Activated CD4-positive, alpha-beta T cell treated with anti-CD3 and anti-CD28 coated beads, Interleukin-2, amount 50 U/mL, for 16 hours (primary cell): Measurements from ENCODE around the gene NACC2.

Experiments used
- DNase-seq: peaks from one replicate; pipeline ENCODE4 v3.0.0-alpha.2; 2020

Gene NACC2

DNA sequence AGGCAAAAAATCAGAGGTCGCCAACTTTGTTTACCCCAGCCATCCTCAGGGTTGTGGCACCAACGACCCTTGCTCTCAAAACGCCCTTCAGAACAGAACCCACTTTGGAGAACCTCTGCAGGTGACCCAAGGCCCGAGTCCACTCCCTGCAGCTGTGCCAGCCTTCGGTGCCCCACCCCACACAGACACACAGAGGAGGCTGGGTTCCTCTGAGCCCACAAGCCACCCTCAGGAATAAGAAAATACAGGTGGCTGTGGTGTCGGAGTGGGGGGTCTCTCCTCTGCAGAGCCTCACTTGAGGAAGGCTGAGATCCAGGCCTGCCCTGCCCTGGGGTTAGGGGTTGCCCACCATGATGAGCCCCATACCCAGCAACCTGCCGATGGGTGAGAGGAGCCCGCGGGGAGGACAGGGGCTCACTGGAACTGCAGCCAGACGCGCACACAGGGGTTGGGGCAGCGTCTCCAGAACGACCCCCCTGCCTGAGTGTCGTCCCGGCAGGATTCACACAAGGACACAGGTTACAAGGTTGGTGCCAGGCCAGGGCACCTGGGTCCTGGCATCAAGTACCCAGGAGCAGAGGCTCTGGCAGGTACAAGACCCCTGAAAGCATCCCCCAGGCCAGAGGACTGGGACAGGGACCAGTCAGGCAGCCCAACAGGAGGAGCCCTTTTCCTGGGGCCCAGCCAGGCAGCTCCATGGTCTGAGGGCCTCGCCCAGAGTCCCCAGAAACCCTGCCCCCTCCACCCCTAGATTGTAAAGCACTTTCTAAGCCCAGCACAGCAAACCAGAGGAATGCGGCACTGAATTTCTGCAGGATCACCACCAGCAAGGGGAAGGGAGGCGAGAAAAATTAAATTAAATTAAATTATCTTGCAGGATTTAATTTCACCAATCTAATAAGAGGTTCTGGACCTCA, 40.0 kb downstream of the NACC2 start:
- no peak for DNase-seq

DNA sequence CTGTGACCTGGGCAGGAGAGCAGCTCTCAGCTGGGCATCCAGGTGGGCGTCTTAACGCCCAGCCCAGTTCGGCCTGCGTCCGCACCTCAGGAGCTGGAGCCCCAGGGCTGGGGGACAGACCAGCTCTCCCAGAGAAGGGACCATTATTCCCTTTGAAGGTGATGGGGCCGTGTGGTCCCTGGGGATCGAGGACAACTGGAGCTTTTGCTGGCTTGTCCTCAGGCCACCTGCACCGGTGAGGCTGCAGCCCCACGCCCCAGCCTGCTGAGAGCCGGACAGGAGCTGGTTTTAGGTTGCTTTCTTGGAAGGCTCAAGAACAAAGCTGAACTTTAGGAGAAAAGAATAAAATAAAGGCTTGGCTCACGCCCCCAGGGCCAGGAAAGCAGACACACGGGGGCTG, 40.9 kb downstream of the NACC2 start:
- DNase-seq: no peak

DNA sequence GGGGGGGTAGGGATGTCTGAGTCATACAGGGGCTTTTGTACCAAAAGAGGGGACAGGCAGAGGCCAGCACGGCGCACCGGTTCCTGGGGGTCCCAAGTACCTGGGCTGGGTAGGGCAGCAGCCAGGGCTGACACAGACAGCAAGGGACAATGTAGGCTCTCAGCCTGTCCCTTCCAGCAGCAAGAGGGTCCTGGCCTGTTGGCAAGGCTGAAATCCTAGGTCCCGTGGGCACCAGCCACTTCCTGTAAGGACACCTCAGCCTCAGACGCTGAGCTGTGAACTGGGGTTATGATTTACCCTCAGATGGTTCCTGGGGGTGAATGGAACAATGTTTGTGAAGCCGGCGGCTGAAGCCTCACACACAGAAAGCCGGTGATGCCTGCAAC, 41.3 kb downstream of the NACC2 start:
- DNase-seq: no peak

DNA sequence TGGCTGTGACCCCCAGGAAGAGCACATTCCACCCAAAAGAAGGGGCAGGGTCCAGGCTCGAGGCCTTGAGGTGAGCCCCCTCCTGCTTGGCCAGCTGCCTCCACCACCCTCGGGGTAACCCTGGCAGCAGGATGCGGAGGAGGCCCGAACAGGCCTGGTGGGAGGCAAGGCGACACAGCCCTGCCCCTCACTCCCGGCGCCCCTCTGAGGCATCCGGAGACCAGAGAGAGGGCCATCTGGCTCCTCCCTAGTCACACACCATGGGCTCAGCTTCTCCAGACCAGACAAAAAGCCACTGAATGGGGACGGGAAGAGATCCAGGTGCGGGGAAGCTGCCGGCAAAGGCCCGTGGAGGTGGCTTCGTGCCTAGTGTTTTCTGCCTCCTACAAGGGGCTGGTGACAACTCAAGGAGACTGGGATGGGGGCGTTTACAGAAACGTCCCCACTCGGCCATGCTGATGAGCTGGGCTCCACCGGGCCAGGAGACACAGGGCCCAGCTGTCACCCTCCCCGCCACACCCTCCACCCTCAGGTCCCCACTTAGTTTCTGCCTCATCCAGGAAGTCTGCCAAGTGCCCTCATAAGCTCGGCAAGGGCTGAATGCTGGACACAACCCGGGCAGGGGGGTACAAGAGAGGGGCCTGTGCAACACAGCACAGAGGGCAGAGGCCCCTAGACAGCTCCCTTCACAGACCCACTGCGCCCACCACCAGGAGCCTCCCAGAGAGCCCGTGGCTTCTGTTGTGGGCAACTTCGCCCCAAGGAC, 41.9 kb downstream of the NACC2 start:
- DNase-seq: no peak

DNA sequence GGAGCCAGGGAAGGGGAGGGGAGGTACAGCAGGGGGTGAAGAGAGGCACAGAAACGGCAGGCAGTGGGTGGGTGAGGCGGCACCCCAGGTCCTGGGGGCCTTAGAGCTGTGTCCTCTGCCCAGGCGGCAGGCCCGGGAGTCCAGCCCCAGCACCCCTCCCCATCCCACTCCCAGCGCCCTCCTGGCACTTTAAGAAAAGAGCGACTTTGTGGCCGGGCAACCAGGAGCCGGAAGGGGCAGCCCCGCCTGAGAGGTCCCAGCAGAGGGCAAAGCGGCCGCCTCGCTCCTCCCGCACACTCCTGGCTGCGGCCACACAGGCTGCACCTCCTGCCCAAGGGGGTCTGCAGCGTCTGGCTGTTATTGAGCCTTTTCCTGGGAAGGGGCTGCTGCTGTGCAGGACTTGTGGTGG, 42.6 kb downstream of the NACC2 start:
- no peak for DNase-seq

DNA sequence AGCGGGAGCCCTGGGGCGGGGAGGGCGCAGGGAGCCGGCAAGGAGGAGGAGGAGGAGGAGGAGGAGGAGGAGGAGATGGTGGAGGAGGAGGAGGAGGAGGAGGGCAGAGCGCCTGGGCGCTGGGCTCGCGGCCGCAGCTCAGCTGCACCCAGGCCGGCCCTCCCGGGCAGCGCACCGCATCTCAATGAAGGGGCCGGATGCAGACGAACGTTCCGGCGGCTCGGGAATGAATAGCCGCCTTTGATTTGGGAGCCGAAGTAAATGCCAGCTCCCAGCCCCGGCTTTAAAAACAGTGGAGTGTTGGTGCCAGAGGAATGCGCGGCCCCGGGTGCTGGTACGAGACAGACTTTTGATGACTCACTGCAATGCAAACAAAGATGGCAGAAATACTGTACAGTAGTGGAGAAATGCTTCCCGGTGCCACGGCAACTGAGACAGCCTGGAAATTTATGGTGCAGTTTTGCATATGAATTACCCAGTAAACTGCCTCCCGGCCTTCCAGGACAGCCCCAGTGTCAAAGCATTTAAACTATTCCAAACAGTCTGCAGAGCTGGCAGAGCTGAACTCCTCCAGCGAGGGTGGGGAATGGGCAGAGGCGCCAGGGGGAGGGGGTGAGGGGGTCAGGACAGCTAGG, 43.1 kb downstream of the NACC2 start:
- DNase-seq: peak; percentile 18

DNA sequence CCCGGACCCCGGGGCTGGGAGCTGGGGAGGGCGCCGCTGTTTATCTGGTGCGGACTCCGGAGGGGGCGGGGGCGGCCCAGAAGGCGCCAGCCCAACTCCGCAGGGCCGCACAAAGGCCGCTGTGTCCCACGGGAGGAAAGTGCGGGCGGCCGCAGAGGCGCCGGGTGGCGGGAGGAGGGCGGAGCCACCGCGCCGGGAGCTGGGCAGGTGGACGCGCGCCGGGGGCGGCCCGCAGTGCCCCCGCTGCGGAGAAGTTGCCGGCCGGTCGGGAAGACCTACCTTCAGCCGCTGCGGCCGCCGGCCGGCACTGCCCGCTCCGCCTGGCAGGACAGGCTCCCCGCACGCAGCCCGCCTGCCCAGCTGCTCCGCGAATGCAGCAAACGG, 43.6 kb downstream of the NACC2 start:
- no peak for DNase-seq

DNA sequence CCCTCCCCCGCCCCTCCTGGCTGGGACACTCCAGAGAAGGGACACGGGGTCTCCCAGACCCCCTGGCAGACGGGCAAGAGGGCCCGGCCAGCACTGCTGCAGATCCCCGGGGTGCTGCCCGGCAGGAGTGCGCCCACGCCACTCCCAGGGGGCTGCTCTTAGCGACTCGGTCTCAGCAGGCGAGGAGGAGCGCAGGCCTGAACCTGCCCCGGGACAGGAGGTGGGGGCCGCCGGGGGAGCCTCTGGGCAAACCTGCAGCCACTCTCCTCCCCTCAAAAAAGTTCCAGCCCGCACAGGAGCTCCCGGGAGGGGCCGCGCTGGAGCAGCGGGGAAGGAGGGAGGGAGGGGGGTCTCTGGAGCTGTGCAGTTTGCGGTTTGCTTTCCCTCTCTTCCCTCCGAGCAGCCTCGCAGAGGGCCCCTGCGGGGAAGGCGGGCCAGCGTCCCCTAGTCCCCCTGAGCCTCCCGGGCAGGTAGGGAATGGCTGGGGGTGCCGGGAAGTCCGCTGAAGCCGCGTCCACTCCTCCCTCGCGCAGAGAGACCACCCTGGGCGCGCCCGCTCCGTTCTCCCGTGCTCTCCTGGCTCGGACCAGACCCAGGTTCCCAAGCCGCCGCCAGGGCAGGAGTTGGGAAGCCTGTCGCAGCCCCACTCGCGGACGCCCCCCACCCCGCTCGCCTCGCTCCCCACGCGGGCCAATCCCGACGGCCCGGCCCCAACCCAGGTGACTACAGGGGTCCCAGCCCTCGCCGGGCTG, 44.2 kb downstream of the NACC2 start:
- no peak for DNase-seq

DNA sequence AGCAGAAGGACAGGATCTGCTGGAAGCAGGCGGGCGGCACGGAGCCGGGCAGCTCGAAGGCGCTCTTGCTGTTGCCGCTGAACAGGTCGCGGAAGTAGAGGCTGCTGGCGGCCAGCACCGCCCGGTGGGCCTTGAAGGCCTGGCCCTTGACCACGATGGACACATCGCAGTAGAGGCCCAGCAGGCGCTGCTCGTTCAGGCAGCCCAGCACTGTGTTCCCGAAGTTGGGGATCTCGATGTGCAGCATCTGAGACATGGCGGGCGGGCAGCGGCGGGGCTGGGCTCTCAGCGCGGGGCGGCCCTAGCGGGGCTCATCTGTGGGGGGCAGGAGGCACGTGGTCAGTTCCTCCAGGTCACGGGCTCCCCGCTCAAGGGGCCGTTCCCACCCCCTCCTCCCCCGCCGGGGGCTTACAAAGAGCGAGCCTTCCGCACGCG, 44.8 kb downstream of the NACC2 start:
- no peak for DNase-seq

DNA sequence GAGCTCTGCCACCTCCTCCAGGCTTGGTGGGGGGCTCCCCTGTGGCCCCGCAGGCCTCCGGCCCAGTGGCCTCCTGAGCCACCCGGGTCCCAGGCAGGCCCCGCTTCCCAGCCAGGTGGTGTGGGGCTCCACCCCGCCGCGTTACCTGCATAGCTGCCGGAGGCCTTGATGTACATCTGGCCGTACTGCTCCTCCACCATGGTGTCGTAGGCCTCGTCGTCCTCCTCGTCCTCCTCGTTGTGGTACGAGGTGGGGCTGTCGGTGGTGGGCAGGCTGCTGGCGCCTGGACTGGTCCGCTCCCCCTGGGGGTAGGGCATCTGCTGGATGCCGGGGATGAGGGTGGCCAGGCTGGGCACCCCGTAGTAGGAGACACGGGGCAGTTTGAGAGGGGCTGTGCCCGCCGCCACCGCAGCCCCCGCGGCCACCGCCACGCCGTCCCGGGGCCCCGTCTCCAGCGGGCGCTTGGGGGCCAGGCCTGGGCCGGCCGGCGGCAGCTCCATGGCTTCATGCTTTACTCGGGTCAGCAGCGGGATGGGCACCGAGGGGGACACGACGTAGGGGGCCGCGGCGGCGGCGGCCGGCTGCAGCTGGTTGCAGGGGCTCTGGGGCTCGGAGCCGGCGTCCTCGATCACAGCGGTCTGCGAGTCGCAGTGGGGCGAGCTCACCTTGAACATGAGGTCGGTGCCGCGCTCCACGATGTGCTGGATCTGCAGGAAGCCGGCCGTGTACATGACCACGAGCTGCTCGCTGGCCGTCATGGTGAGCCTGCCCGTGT, 45.4 kb downstream of the NACC2 start:
- no peak for DNase-seq

DNA sequence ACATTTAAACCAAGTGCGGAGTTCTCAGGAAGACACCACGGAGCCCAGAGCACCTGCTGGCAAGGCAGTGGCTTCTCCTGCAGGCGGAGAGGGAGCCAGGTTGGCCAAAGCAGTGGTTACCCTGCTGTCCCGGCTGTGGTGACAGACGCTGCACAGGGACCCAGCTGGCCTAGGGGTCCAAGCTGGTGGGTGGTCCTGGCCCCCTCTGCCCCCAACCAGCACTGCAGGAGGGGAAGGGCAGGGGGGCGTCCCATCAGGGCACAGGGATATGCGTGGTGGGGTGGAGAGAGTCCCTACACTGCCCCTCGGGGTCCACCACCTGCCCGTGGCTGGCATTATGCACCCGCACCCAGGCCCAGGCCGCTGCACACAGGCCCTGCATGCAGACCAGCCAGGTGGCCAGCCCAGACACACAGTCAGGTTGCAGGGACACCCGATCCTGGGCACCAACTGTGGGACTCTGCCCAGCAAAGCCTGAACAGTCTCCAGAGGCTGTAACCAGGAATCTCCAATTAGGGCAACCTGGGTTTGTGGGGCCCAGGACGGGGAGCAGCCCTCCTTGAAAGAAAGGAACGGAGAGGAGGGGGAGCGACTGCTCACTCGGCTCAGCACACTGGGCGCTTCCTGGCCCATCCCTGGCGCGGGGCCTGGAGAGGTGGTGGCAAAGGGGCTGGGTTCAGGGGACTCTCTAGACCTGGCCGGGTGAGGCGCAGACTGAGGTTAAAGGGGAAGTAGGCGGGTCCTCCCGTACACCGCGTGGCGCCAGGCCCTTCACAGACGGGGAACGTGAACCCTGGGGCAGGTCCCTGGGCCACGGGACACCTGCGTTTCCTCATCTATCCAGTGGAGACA, 46.3 kb downstream of the NACC2 start:
- no peak for DNase-seq

DNA sequence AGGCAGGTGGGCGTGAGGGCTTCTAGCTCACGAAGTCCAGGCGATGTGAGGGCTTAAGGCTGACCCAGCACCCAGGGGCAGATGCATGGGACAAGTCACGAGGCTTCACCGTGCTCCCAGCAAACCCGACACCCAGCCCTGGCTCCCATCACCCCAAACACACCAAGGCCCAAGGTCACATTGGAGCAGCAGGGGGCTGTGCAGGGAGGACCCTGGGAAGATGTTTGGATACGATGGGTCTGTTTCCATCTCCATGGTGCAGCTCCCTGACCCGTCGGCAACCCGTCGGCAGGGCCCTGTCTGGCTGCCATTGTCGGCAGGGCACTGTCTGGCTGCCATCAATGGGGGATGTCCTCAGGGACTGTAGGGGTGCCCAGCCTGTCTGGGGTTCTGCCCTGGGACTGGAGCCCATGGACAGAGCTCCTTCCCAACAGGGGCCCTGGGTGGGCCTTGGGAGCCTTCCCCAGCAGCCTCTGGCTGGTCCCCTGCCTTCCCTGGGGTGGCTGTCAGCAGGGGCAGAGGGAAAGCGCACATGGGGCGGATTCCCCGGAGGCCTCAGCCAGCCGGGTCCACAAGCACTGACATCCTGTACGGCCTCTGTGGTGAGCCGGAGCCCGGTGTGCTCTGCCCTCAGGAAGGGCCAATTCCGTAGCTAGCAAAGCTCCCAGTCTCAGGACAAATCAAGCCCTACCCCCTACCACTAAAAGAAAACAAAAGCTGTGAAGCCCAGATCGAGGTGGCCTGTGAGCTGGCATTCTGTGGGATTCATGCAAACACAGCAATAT, 47.1 kb downstream of the NACC2 start:
- DNase-seq: no peak

DNA sequence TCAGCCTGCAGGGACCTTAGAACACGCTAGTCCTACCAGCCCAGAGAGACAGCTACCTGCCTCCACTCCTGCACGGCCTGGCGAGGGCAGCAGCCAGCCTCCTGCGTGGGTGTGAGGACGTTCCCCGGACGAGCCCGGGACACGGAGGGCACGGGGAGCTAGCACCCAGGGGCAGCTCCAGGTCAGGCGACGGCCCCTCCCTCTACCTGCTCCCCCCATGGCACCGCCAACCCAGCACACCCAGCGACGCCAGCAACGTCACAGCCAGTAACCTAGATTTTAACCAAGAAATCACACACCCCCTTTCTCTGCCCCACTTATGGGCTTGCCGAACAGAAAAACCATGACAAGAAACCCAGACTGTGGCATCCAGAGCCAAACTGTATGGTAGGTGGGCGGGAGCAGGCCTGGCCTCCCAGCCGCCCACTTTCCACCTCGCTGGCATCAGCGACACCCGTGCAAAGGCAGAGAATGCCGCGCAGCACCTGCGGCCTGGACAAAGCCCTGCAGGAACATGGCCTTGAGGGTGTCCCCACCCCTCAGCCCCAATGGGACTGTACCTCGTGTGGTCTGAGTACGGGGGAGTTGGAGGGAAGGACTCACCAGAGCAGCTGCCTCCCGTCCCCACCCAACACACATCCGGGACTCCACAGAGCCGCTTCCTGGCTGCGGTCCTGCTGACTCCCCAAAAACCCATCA, 47.9 kb downstream of the NACC2 start:
- no peak for DNase-seq

DNA sequence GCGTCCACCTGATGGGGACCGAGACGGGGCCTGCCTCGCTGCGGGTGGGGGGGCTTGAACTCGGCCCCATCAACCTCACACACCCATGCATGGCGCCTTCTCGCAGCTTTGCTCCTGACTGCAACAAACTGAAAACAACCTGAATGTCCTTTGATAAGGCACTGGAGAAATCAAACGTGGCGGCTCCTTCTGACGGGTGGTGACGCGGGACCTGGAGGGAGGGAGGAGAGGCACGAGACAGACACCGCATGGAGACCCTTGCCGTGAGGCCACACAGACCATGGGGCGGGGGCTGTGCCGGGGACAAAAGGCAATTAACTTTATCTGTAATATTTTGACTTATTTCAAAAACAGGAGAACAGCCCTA, 48.6 kb downstream of the NACC2 start:
- DNase-seq: no peak

DNA sequence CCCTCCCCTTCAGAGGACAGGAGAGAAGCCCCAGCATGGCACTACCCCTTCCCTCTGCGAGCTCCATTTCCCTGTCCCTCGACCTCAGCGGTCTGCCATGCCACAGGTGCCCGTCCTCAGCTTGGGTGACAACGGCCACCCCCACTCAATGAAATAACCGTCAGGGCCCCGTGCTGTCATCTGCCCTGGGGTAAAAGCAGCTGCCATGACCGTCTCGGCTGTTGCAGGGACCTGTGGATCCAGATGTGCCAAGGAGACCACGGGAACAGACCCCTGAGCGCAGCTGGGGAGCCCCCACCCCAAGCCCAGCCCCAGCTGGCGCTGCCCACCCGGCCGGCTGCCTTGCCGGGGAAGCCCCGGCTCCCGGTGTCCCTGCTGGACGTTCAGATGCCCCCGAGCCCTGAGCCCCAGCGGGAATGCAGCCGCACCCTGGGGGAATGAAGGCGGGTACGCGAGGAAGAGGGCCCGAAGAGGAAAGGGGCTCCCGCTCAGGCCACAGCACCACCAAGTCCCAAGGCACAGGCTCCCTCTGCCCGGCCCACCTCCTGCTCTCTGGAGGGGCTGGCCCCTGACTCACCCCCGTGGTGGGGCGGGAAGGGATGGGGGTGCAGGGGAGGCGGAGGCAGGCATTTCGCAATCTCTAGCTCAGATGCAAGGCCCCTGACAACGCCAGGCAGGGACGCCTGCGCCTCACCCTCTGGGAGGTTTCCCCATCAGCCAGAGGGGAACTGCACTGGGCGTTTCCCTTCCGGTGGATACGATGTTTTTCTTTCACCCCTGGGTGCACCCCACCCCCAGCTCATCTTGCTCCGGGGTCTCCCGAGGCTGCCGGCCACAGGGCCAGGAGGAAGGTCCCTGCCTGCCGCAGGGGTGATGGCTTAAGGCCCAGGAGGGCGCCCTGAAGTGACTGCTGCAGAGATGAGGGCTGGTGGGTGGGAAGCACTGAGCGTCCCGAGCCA, 49.2 kb downstream of the NACC2 start:
- DNase-seq: no peak

DNA sequence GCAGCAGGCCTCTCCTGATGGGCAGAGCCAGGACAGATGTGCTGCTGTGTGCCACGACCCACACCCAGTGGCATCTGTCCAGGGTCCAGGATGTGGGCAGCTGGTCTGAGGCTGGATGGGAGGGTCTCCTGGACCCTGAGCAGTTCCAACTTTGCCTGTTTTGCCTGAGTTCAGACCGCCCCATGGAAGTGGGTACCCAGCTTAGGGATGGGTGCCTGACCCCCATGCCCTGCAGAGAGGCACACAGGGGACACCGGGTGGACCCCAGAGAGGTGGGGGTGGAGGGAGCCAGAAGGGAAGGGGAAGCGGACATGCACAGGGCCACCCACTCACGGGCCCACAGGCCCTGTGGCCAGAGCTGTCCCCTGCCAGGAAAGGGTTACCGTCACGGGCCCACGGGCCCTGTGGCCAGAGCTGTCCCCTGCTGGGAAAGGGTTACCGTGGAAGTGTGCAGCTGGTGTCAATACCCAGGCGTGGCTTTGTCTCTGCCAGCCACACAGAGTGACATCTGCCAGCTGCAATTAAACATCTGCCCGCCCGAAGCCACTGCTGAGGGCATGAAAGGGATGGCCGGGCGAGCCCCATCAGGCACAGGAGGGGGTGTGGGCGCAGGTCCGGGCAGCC, 50.0 kb downstream of the NACC2 start:
- no peak for DNase-seq

DNA sequence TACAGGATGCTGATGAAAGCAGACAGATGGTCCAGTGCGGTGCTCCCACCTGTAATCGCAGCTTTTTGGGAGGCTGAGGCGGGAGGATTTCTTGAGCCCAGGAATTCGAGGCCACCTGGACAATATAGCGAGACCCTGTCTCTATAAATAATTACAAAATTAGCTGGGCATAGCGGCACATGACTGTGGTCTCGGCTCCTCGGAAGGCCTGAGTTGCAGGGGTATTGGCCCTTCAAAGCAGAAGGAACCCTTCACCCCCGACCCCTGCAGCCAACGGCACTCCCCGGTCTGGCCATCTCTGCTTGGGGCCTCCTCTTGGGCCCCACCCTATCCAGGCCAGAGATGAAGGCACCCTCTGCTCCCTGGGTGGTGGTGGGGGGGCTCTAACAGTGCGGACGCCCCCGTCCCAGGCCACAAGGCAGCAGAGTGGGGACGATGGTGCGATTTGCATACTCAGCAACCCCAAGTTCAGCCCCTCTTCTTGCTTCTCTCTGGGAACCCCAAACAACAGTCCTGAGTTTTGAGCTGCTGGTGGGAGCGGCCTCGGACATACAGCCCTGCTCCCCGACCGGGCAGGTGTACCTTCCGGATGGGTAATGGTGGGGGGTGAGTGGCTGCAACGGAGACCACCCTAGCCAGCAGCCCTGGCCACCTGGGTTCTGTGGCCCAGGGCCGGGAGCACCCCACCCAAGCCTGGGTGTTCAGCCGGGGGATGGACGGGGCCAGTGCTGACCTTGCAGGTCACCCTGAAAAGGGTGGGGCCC, 50.7 kb downstream of the NACC2 start:
- DNase-seq: no peak
